Body of pancreas (tissue), 4 donors: Measurements from ENCODE around the gene RCC2.

Source experiments
- POLR2A ChIP-seq, 3 donors: fragments of 450-650 bp; IDR thresholded peaks; one replicate each; pipeline ENCODE4 v1.6.1; 2016; ENCODE audit warnings: antibody characterized with exemption in 3 of 3, mild to moderate bottlenecking in 2 of 3
- TF ChIP-seq, protein P1 (sequence below), 7 experiments: fragments of 450-650 bp in 4 of 7; fragments of 200-600 bp in 3 of 7; sonication (generic) in 3 of 7; IDR thresholded peaks; one replicate each; pipeline ENCODE4 v1.5.1; 2016 to 2019; ENCODE audit warnings: antibody characterized with exemption in 7 of 7

DNA sequence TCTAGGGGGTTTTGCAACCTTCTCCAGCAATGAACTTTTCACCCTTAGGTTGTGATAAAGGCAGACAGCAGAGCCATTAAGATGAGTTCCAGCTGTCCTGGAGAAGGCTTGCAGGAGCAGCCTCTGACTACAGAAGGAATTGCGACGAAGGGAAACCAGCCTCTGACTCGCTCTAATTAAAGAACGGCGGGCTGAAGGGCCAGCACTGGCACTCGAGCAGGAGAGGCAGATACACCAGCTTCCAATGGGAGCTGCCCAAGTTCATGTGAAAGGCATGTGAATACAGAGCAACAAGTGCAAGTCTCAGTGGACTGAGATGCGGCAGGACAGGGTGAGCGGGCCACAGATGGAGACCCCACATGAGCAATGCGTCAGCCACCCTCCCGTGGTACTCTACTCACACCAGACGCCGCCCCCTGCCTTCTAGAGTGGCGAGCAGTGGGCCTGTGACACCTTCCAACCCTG is 15.7 kb downstream of the RCC2 start:
- TF ChIP-seq, protein P1, sequence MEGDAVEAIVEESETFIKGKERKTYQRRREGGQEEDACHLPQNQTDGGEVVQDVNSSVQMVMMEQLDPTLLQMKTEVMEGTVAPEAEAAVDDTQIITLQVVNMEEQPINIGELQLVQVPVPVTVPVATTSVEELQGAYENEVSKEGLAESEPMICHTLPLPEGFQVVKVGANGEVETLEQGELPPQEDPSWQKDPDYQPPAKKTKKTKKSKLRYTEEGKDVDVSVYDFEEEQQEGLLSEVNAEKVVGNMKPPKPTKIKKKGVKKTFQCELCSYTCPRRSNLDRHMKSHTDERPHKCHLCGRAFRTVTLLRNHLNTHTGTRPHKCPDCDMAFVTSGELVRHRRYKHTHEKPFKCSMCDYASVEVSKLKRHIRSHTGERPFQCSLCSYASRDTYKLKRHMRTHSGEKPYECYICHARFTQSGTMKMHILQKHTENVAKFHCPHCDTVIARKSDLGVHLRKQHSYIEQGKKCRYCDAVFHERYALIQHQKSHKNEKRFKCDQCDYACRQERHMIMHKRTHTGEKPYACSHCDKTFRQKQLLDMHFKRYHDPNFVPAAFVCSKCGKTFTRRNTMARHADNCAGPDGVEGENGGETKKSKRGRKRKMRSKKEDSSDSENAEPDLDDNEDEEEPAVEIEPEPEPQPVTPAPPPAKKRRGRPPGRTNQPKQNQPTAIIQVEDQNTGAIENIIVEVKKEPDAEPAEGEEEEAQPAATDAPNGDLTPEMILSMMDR (IDR thresholded peaks at IDR 0.05) = no peak
- TF ChIP-seq POLR2A (IDR thresholded peaks at IDR 0.05) = no peak
